Measurements from ENCODE around the gene GSX1. TPM values are rescaled to one million over a fixed set of nuclear protein-coding genes. Genes with fewer than 3 reads are reported as not detected.

The GSX1 gene
- total and polyA plus RNA-seq, 9 of the 15 experiments (the other 6 are each of a cell fraction or from before 2014, with no cell fraction given) = not detected

DNA sequence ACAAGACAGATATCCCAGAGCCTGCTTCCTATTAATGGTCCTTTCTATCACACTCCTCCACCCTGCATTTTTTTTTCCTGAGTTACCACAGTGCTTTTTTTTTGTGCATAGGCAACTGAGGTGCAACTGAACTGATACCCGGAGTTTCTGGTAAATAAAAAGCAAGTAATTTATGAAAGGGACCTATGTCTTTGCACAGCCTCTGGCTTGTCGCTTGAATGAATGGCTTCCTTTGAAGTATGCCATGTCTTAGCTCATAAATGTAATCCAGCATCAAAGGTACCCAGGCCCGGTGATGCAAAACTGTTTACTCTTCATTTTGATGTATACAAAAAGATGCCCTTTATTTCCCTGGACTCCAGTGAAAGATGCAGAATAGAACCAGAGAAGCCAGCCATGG, 31.8 kb downstream of the GSX1 start:
- Histone ChIP-seq H3K36me3 (ENCODE audit: control insufficient read depth, insufficient read depth, low read length) (no peaks in the 10 kb centered on the region), H3K4me2 (ENCODE audit: insufficient read depth, low read length) (no peak overlapping the region), H3K9me1 (ENCODE audit: control insufficient read depth, insufficient read depth, low read length) (no peaks in the 10 kb centered on the region), H4K20me1 (replicated peaks; ENCODE audit: control insufficient read depth, insufficient read depth, low read length) (no peaks in the 10 kb centered on the region), H3K79me2 (ENCODE audit: control insufficient read depth, insufficient read depth, low read length) (no peaks in the 10 kb centered on the region), H3K27ac (ENCODE audit: extremely low read depth, low read depth, low read length) (no peak overlapping the region), H3K9ac (ENCODE audit: insufficient read depth in 1 of 2, low read depth in 2 of 2, low read length in 2 of 2) (no peak overlapping the region), H3K27me3 (ENCODE audit: control insufficient read depth in 2 of 2, insufficient read depth in 2 of 2, low read length in 2 of 2) (peaks cover 0 to 8% of the 10 kb centered on the region in 2 experiments; a peak in 1 of 5 replicates), H3K4me3 (no peak overlapping the region), H3K9me3 (replicated peaks; ENCODE audit: control insufficient read depth, insufficient read depth, low read depth, low read length) (no peaks in the 10 kb centered on the region), H3K4me1 (replicated peaks in 1 of 2; ENCODE audit: control insufficient read depth in 2 of 2, insufficient read depth in 2 of 2, low read length in 2 of 2) (peaks cover 0 to 3% of the 10 kb centered on the region in 2 experiments; a peak in 2 of 5 replicates), H2AFZ (ENCODE audit: low read depth, low read length) (no peak overlapping the region)
- in situ Hi-C loops (cut with MboI) (loop anchor here (10.0 kb wide), 1 partner anchor 339 kb away; no protein-coding TSS in a partner anchor), intact Hi-C loops (cut with micrococcal nuclease) (no loop called here)
- POLR2A ChIA-PET = no interaction called here
- no peak for DNase-seq (ENCODE audit: extremely low read depth in 1 of 4, low spot score in 3 of 4)
- CTCF ChIA-PET (ENCODE audit: low intra/inter-chr PET ratio) = no interaction called here
- 0% methylated on average over 3 of the region's 3 CpGs for WGBS (ENCODE audit: insufficient coverage, low coverage, missing lambda C conversion rate)
- no peak for ATAC-seq
- no TSS peak for BruUV-seq (replicated peaks)
- FAIRE-seq = no peak
- TF ChIP-seq, protein P1, sequence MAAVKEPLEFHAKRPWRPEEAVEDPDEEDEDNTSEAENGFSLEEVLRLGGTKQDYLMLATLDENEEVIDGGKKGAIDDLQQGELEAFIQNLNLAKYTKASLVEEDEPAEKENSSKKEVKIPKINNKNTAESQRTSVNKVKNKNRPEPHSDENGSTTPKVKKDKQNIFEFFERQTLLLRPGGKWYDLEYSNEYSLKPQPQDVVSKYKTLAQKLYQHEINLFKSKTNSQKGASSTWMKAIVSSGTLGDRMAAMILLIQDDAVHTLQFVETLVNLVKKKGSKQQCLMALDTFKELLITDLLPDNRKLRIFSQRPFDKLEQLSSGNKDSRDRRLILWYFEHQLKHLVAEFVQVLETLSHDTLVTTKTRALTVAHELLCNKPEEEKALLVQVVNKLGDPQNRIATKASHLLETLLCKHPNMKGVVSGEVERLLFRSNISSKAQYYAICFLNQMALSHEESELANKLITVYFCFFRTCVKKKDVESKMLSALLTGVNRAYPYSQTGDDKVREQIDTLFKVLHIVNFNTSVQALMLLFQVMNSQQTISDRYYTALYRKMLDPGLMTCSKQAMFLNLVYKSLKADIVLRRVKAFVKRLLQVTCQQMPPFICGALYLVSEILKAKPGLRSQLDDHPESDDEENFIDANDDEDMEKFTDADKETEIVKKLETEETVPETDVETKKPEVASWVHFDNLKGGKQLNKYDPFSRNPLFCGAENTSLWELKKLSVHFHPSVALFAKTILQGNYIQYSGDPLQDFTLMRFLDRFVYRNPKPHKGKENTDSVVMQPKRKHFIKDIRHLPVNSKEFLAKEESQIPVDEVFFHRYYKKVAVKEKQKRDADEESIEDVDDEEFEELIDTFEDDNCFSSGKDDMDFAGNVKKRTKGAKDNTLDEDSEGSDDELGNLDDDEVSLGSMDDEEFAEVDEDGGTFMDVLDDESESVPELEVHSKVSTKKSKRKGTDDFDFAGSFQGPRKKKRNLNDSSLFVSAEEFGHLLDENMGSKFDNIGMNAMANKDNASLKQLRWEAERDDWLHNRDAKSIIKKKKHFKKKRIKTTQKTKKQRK (IDR thresholded peaks at IDR 0.05; ENCODE audit: borderline replicate concordance, low read depth, low read length) = no peak
- no peak for TF ChIP-seq RFX7 (CRISPR knock-in tag; IDR thresholded peaks at IDR 0.05)
- TF ChIP-seq KLF13 (tag; IDR thresholded peaks at IDR 0.05; ENCODE audit: borderline replicate concordance, low read depth) = no peak
- TF ChIP-seq, protein P2, sequence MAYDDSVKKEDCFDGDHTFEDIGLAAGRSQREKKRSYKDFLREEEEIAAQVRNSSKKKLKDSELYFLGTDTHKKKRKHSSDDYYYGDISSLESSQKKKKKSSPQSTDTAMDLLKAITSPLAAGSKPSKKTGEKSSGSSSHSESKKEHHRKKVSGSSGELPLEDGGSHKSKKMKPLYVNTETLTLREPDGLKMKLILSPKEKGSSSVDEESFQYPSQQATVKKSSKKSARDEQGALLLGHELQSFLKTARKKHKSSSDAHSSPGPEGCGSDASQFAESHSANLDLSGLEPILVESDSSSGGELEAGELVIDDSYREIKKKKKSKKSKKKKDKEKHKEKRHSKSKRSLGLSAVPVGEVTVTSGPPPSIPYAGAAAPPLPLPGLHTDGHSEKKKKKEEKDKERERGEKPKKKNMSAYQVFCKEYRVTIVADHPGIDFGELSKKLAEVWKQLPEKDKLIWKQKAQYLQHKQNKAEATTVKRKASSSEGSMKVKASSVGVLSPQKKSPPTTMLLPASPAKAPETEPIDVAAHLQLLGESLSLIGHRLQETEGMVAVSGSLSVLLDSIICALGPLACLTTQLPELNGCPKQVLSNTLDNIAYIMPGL (CRISPR knock-in tag; IDR thresholded peaks at IDR 0.05) = no peak
- TF ChIP-seq PCBP1 (IDR thresholded peaks at IDR 0.05; ENCODE audit: low read depth, low read length, poor library complexity, severe bottlenecking) = no peak
- TF ChIP-seq RHOXF2B (CRISPR knock-in tag; conservative IDR thresholded peaks at IDR 0.05) = no peak

Data from K562 (cell line).